Esophagus muscularis mucosa (tissue), 4 donors: Measurements from ENCODE around the gene ZNF136. TPM values are rescaled to one million over a fixed set of nuclear protein-coding genes. Genes with fewer than 3 reads are reported as not detected.

Experiments
- DNase-seq: peaks from one replicate; pipeline ENCODE4 v3.0.0-alpha.2; 2017; ENCODE audit errors: extremely low spot score
- H3K27ac ChIP-seq, 4 donors: fragments of 200-600 bp; sonication (generic); replicated peaks in 1 of 4; 1 replicate in 3 of 4; 2 replicates in 1 of 4; pipeline ENCODE4 v1.5.1; 2016 to 2019; ENCODE audit warnings: mild to moderate bottlenecking in 1 of 4
- H3K27me3 ChIP-seq, 4 donors: fragments of 200-600 bp; sonication (generic); one replicate each; pipeline versions ENCODE4 v1.5.1 to v1.6.0; 2016 to 2019
- H3K36me3 ChIP-seq, 4 donors: fragments of 200-600 bp; sonication (generic); one replicate each; pipeline ENCODE4 v1.5.1; 2016 to 2019
- H3K4me1 ChIP-seq, 4 donors: fragments of 200-600 bp; sonication (generic); one replicate each; pipeline ENCODE4 v1.5.1; 2016 to 2019
- H3K4me3 ChIP-seq, 4 donors: fragments of 200-600 bp; sonication (generic); 1 replicate in 2 of 4; 2 replicates in 2 of 4; pipeline ENCODE4 v1.5.1; 2016 to 2019; ENCODE audit warnings: mild to moderate bottlenecking in 4 of 4, moderate library complexity in 1 of 4
- H3K9me3 ChIP-seq, 4 donors: fragments of 200-600 bp; sonication (generic); 1 replicate in 3 of 4; 2 replicates in 1 of 4; pipeline ENCODE4 v1.5.1; 2016 to 2019
- EP300 ChIP-seq: sonication (generic); formaldehyde crosslinking; IDR thresholded peaks from one replicate; pipeline ENCODE4 v1.6.1; 2017; ENCODE audit warnings: antibody characterized with exemption
- POLR2A ChIP-seq: fragments of 450-650 bp; IDR thresholded peaks from one replicate; pipeline ENCODE4 v1.6.1; 2017; ENCODE audit warnings: antibody characterized with exemption, moderate library complexity, mild to moderate bottlenecking, low read depth
- POLR2AphosphoS5 ChIP-seq, 2 donors: sonication (generic); formaldehyde crosslinking; IDR thresholded peaks; one replicate each; pipeline ENCODE4 v1.6.1; 2017; ENCODE audit warnings: antibody characterized with exemption in 2 of 2
- WGBS: methylation state at CpG from one replicate; pipeline ENCODE4 v1.1.5; 2018; 5-methylcytosine and 5-hydroxymethylcytosine counted together
- intact Hi-C: fragments of 100-400 bp; cut with DNase I; formaldehyde crosslinking; loops from one replicate; pipeline ENCODE4 v1.15.1; 2023
- total RNA-seq, 4 donors: library from RNA; depleted of rRNA; stranded (reverse); fragments of >200 nt; gene quantifications; one replicate each; pipeline versions ENCODE4 v1.1.0 to v1.2.1, GENCODE V29; 2016
- TF ChIP-seq, protein P1 (sequence below), 3 experiments: fragments of 200-600 bp in 2 of 3; fragments of 450-650 bp in 1 of 3; sonication (generic) in 2 of 3; IDR thresholded peaks; one replicate each; pipeline ENCODE4 v1.5.1; 2017 to 2019; ENCODE audit warnings: antibody characterized with exemption in 3 of 3, mild to moderate bottlenecking in 2 of 3, moderate library complexity in 1 of 3

ZNF136 gene
- total RNA-seq, 4 donors from 2014 or later: 6.6 to 8.9 (median 7.5) TPM

DNA sequence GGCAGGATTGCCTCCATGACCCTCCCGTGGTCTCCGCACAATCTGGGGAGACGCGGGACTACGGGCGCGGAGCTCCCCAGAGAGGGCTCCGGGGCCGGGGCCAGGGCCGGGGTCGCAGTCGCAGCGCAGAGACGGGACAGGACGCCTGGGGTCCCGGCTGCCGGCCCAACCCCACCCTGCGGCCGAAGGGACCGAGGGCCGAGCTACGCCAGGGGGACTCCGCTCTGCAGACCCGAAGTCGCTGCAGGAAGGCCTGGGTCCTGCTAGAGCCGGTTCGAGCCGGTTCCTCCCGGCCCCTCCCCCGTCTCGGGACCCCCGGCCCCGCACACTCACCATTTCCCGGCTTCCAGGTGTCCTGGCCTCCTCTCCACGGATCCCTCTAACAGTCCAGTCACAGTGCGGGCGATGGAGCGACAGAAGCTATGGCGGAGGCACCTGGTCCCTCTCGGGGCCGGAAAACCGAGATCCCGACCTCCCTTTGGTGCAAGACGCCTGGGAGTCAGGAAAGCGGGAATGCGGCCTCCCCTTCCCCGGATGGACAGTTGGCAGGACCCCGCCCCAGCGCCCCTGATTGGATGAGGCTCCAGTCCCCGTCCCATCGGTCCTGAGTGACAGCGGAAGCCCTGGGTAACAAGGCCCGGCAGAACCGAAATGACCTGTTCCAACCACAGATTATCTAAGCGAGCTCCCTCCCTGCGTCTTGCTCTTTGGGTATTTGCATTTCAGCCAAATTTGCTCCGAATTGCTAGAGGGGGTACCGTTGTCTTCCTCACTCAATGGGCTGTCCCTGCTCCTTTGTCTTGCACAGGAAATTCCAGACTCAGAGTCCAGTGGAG lies 6.5 kb upstream of the ZNF136 start, which contains the start of gene ZNF625:
Gene ZNF625 (minus strand): TSS at position 512 of the 836 bp plus-strand sequence. CDS start 176 bp downstream, at position 336.
- intact Hi-C loops: no loop called here
- Histone ChIP-seq H3K27ac (peak within 1 kb of the TSS; percentile 80 to 89 (median 85)), H3K4me3 (peak within 1 kb of the TSS; percentile 71 to 98 (median 84)), H3K27me3 (no peaks in the 10 kb centered on the region), H3K9me3 (no peaks in the 10 kb centered on the region), H3K4me1 (peaks cover 15 to 28% (median 24%) of the 10 kb centered on the region in 4 donors), H3K36me3 (peaks cover 0 to 4% (median 0%) of the 10 kb centered on the region in 4 donors)
- TF ChIP-seq POLR2AphosphoS5 (IDR thresholded peaks at IDR 0.05): peak; percentile 68 to 79
- TF ChIP-seq EP300: no peak
- no peak for TF ChIP-seq POLR2A
- TF ChIP-seq, protein P1, sequence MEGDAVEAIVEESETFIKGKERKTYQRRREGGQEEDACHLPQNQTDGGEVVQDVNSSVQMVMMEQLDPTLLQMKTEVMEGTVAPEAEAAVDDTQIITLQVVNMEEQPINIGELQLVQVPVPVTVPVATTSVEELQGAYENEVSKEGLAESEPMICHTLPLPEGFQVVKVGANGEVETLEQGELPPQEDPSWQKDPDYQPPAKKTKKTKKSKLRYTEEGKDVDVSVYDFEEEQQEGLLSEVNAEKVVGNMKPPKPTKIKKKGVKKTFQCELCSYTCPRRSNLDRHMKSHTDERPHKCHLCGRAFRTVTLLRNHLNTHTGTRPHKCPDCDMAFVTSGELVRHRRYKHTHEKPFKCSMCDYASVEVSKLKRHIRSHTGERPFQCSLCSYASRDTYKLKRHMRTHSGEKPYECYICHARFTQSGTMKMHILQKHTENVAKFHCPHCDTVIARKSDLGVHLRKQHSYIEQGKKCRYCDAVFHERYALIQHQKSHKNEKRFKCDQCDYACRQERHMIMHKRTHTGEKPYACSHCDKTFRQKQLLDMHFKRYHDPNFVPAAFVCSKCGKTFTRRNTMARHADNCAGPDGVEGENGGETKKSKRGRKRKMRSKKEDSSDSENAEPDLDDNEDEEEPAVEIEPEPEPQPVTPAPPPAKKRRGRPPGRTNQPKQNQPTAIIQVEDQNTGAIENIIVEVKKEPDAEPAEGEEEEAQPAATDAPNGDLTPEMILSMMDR (IDR thresholded peaks at IDR 0.05): no peak
- 0% methylated on average over 12 of the region's 58 CpGs for WGBS
- peak; percentile 97 for DNase-seq

DNA sequence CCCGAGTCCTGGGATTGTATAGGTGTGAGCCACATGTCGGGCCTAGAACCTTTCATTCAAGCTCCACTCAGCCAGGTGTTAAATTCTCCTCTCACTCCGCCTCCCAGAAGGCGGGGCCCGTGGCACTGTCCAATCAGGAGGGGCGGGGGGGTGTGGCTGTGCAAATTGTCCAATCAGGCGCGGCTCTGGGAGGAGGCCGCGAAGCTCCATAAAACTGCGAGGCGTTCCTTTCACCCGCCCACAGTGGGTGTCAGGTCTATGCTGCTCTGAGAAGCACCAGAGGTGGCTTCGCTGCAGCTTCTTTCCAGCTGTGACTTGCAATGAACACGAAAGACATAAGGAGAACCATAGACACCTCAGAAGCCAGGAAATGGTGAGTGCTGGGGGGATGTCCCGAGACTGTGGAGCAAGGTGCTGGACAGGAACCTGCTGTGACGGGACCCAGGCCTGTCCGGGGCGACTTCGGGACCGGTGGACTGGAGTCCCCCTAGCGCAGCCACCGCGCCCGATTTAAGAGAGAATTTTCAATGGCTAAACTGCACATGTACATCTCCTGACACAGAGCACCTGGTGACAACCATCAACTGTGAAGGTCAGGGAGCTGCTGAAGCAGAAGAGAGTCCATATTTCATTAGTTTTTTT lies 3.0 kb upstream of the ZNF136 start:
- Histone ChIP-seq H3K27ac (no peak overlapping the region), H3K9me3 (no peaks in the 10 kb centered on the region), H3K27me3 (no peaks in the 10 kb centered on the region), H3K36me3 (peaks cover 0 to 2% (median 0%) of the 10 kb centered on the region in 4 donors), H3K4me1 (peaks cover 31 to 44% (median 37%) of the 10 kb centered on the region in 4 donors), H3K4me3 (no peak overlapping the region)
- 95% methylated on average over 23 of the region's 25 CpGs for WGBS
- TF ChIP-seq EP300: no peak
- TF ChIP-seq, protein P1 (IDR thresholded peaks at IDR 0.05): no peak
- no peak for TF ChIP-seq POLR2AphosphoS5 (IDR thresholded peaks at IDR 0.05)
- no peak for TF ChIP-seq POLR2A
- no peak for DNase-seq
- intact Hi-C loops: no loop called here

DNA sequence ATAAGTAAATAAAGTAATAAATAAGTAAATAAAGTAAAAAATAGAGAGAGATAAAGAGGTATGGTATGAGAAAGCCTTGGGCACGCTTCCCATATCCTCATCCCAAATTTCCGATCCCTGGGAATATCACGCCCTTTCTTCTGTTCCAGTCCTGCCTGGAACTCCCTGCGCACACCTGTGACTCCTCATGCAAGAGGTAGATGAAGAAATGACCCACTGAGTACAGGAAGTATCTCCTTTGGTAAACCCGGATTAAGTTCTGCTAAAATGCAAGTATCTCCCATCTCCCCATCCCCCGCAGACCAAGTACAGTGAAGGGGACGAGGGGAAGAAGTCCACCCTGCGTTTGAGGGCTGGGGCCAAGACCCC lies 399 bp upstream of the ZNF136 start:
- TF ChIP-seq, protein P1 (IDR thresholded peaks at IDR 0.05): no peak
- TF ChIP-seq POLR2AphosphoS5 (IDR thresholded peaks at IDR 0.05): no peak
- no peak for TF ChIP-seq POLR2A
- no peak for TF ChIP-seq EP300
- H3K27me3 ChIP-seq: no peaks in the 10 kb centered on the region
- no peaks in the 10 kb centered on the region for H3K9me3 ChIP-seq
- DNase-seq: no peak
- WGBS: 16% methylated on average over 8 of the region's 8 CpGs
- peak overlapping the region; percentile 76 to 98 (median 91) for H3K4me3 ChIP-seq
- H3K36me3 ChIP-seq: peaks cover 0 to 8% (median 4%) of the 10 kb centered on the region in 4 donors
- intact Hi-C loops: no loop called here
- peak overlapping the region; percentile 95 to 98 (median 96) for H3K27ac ChIP-seq
- peaks cover 34 to 47% (median 44%) of the 10 kb centered on the region in 4 donors for H3K4me1 ChIP-seq

DNA sequence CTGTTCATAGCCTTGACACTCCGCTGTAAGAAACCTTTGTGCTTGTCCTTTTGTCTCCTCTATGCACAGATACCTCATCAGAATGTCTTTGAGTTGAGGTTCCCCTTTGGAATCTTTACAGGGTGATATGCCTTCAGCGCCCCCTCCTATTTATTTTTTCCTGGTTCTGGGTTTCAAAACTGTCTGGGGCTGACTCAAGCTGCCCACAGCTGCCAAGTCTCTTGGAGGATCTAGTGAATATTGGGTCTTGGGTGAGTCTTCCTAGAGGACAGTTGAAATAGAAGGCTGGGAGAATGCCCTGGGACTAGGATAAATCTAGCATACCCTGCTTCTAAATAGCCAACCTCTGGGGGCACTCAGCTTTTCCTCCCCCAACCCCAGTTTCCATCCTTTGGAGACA lies 930 bp downstream of the ZNF136 start:
- TF ChIP-seq EP300 (no peak), POLR2AphosphoS5 (IDR thresholded peaks at IDR 0.05) (no peak), POLR2A (no peak)
- TF ChIP-seq, protein P1 (IDR thresholded peaks at IDR 0.05): no peak
- Histone ChIP-seq H3K4me1 (peaks cover 33 to 47% (median 44%) of the 10 kb centered on the region in 4 donors), H3K27ac (peak overlapping the region; percentile 95 to 98 (median 96)), H3K27me3 (no peaks in the 10 kb centered on the region), H3K36me3 (peaks cover 0 to 11% (median 8%) of the 10 kb centered on the region in 4 donors), H3K9me3 (no peaks in the 10 kb centered on the region), H3K4me3 (peak overlapping the region; percentile 76 to 98 (median 91))
- WGBS: 9% methylated on average over 2 of the region's 2 CpGs
- DNase-seq: no peak
- intact Hi-C loops: no loop called here
